Measurements from ENCODE around the gene PGM5. TPM values are rescaled to one million over a fixed set of nuclear protein-coding genes. Genes with fewer than 3 reads are reported as not detected.

The PGM5 gene
- total RNA-seq, 1 experiment from 2014 or later, result 0.13 TPM

DNA sequence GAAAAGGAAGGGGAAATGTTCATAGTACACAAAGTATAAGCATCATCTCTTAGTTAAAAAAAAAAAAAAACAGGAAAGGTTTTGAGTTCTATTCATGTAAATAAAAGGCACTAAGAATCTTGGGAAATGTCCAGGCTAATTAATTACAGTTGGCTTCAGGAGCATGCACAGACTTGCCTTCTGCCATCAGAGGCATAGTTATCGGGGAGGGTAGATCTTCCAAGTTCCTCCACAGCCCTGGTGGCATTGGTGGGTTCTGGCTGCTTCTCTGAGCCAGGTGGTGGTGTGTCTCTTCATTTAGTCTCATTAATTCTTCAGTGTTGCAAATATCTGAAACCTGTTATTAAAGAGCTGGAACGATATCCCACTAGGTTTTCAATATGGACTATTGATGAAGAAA lies 99.0 kb downstream of the PGM5 start (continued):
- TF ChIP-seq, protein P1, sequence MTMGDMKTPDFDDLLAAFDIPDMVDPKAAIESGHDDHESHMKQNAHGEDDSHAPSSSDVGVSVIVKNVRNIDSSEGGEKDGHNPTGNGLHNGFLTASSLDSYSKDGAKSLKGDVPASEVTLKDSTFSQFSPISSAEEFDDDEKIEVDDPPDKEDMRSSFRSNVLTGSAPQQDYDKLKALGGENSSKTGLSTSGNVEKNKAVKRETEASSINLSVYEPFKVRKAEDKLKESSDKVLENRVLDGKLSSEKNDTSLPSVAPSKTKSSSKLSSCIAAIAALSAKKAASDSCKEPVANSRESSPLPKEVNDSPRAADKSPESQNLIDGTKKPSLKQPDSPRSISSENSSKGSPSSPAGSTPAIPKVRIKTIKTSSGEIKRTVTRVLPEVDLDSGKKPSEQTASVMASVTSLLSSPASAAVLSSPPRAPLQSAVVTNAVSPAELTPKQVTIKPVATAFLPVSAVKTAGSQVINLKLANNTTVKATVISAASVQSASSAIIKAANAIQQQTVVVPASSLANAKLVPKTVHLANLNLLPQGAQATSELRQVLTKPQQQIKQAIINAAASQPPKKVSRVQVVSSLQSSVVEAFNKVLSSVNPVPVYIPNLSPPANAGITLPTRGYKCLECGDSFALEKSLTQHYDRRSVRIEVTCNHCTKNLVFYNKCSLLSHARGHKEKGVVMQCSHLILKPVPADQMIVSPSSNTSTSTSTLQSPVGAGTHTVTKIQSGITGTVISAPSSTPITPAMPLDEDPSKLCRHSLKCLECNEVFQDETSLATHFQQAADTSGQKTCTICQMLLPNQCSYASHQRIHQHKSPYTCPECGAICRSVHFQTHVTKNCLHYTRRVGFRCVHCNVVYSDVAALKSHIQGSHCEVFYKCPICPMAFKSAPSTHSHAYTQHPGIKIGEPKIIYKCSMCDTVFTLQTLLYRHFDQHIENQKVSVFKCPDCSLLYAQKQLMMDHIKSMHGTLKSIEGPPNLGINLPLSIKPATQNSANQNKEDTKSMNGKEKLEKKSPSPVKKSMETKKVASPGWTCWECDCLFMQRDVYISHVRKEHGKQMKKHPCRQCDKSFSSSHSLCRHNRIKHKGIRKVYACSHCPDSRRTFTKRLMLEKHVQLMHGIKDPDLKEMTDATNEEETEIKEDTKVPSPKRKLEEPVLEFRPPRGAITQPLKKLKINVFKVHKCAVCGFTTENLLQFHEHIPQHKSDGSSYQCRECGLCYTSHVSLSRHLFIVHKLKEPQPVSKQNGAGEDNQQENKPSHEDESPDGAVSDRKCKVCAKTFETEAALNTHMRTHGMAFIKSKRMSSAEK (CRISPR knock-in tag; IDR thresholded peaks at IDR 0.05; ENCODE audit: borderline replicate concordance), result no peak
- TF ChIP-seq ZNF396 (CRISPR knock-in tag; IDR thresholded peaks at IDR 0.05; ENCODE audit: borderline replicate concordance) (no peak), ZNF263 (CRISPR knock-in tag; IDR thresholded peaks at IDR 0.05; ENCODE audit: low read depth) (no peak), GABPB1 (CRISPR knock-in tag; IDR thresholded peaks at IDR 0.05) (no peak), MYBL2 (CRISPR knock-in tag; IDR thresholded peaks at IDR 0.05) (no peak)
- TF ChIP-seq, protein P2, sequence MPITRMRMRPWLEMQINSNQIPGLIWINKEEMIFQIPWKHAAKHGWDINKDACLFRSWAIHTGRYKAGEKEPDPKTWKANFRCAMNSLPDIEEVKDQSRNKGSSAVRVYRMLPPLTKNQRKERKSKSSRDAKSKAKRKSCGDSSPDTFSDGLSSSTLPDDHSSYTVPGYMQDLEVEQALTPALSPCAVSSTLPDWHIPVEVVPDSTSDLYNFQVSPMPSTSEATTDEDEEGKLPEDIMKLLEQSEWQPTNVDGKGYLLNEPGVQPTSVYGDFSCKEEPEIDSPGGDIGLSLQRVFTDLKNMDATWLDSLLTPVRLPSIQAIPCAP (CRISPR knock-in tag; IDR thresholded peaks at IDR 0.05), result no peak
- TF ChIP-seq, protein P3, sequence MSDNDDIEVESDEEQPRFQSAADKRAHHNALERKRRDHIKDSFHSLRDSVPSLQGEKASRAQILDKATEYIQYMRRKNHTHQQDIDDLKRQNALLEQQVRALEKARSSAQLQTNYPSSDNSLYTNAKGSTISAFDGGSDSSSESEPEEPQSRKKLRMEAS (CRISPR knock-in tag; IDR thresholded peaks at IDR 0.05), result no peak

DNA sequence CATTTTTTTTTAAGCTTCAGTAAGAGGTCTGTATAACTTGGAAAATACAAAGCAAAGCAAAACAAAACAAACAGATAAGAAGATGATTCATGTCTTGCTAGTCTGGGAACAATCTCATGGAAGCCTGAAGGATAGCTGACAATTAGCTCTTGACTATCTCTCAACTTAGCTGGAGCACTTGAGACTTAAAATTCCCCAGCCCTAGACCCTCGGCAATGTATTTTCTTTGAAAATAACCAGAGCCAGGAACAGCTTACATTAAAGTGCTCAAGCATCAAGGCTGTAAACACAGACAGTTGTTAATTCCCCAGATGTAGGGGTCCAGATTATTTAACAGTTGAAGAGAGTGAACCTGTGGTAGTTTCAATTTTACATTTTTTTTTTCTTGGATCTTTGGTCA lies 101.4 kb downstream of the PGM5 start:
- CTCF ChIA-PET, result interaction anchor here (1.2 kb wide), 1 partner anchor 9 kb away, joined by 4 read pairs; no protein-coding TSS in a partner anchor
- Mint-ChIP-seq H3K27ac (no peak overlapping the region), H3K4me1 (peaks cover 12% of the 10 kb centered on the region), H3K4me3 (no peak overlapping the region), H3K9me3 (no peaks in the 10 kb centered on the region), H3K27me3 (ENCODE audit: low read depth) (peaks cover 15% of the 10 kb centered on the region), H3K36me3 (no peaks in the 10 kb centered on the region)
- ATAC-seq (no peak), DNase-seq (ENCODE audit: low spot score) (no peak)
- no peak for TF ChIP-seq RELA (CRISPR knock-in tag; IDR thresholded peaks at IDR 0.05; ENCODE audit: borderline replicate concordance)
- TF ChIP-seq PRRX2 (CRISPR knock-in tag; IDR thresholded peaks at IDR 0.05), result no peak
- TF ChIP-seq, protein P4, sequence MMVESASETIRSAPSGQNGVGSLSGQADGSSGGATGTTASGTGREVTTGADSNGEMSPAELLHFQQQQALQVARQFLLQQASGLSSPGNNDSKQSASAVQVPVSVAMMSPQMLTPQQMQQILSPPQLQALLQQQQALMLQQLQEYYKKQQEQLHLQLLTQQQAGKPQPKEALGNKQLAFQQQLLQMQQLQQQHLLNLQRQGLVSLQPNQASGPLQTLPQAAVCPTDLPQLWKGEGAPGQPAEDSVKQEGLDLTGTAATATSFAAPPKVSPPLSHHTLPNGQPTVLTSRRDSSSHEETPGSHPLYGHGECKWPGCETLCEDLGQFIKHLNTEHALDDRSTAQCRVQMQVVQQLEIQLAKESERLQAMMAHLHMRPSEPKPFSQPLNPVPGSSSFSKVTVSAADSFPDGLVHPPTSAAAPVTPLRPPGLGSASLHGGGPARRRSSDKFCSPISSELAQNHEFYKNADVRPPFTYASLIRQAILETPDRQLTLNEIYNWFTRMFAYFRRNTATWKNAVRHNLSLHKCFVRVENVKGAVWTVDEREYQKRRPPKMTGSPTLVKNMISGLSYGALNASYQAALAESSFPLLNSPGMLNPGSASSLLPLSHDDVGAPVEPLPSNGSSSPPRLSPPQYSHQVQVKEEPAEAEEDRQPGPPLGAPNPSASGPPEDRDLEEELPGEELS (CRISPR knock-in tag; IDR thresholded peaks at IDR 0.05), result no peak
- TF ChIP-seq ELF4 (CRISPR knock-in tag; IDR thresholded peaks at IDR 0.05; ENCODE audit: low read depth), result no peak
- no peak for TF ChIP-seq GRHL2 (CRISPR knock-in tag; IDR thresholded peaks at IDR 0.05; ENCODE audit: insufficient replicate concordance, severe bottlenecking)
- TF ChIP-seq CREB1 (CRISPR knock-in tag; IDR thresholded peaks at IDR 0.05), result no peak
- no peak for TF ChIP-seq IRF2 (CRISPR knock-in tag; IDR thresholded peaks at IDR 0.05; ENCODE audit: borderline replicate concordance, low read depth)
- TF ChIP-seq CBFB (CRISPR knock-in tag; IDR thresholded peaks at IDR 0.05; ENCODE audit: low read depth), result no peak
- no peak for TF ChIP-seq TEAD1 (CRISPR knock-in tag; IDR thresholded peaks at IDR 0.05)
- TF ChIP-seq, protein P5, sequence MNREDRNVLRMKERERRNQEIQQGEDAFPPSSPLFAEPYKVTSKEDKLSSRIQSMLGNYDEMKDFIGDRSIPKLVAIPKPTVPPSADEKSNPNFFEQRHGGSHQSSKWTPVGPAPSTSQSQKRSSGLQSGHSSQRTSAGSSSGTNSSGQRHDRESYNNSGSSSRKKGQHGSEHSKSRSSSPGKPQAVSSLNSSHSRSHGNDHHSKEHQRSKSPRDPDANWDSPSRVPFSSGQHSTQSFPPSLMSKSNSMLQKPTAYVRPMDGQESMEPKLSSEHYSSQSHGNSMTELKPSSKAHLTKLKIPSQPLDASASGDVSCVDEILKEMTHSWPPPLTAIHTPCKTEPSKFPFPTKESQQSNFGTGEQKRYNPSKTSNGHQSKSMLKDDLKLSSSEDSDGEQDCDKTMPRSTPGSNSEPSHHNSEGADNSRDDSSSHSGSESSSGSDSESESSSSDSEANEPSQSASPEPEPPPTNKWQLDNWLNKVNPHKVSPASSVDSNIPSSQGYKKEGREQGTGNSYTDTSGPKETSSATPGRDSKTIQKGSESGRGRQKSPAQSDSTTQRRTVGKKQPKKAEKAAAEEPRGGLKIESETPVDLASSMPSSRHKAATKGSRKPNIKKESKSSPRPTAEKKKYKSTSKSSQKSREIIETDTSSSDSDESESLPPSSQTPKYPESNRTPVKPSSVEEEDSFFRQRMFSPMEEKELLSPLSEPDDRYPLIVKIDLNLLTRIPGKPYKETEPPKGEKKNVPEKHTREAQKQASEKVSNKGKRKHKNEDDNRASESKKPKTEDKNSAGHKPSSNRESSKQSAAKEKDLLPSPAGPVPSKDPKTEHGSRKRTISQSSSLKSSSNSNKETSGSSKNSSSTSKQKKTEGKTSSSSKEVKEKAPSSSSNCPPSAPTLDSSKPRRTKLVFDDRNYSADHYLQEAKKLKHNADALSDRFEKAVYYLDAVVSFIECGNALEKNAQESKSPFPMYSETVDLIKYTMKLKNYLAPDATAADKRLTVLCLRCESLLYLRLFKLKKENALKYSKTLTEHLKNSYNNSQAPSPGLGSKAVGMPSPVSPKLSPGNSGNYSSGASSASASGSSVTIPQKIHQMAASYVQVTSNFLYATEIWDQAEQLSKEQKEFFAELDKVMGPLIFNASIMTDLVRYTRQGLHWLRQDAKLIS (CRISPR knock-in tag; IDR thresholded peaks at IDR 0.05; ENCODE audit: borderline replicate concordance), result no peak
- TF ChIP-seq NR1H2 (CRISPR knock-in tag; IDR thresholded peaks at IDR 0.05), result no peak
- POLR2A ChIA-PET, result no interaction called here
